A549 (cell line): ENCODE measurements around the gene VMO1.

Experiments
- CTCF ChIP-seq: fragments of >200 bp; sonication (Bioruptor Twin); formaldehyde crosslinking; IDR thresholded peaks from 3 replicates; pipeline ENCODE4 v1.5.1; 2016
- JUNB ChIP-seq: fragments of >200 bp; sonication (Bioruptor Twin); formaldehyde crosslinking; IDR thresholded peaks from 2 replicates; pipeline ENCODE4 v1.6.1; 2016
- RNF2 ChIP-seq: fragments of 200-600 bp; sonication (generic); IDR thresholded peaks from 2 replicates; pipeline ENCODE4 v1.6.1; 2016; ENCODE audit warnings: low read depth, mild to moderate bottlenecking, antibody characterized with exemption, moderate library complexity, borderline replicate concordance

GRCh38 chr17:4777969-4778760 is 8.0 kb downstream of the VMO1 start:
- no peak for TF ChIP-seq CTCF
- no peak for TF ChIP-seq JUNB
- TF ChIP-seq RNF2 = no peak
